Measurements from ENCODE around the gene ACOT6.

ACOT6 gene

GRCh38 chr14:73606271-73606670, 6.0 kb upstream of the ACOT6 start:
- H3K36me3 ChIP-seq, result no peaks in the 10 kb centered on the region
- H3K9ac ChIP-seq, result no peak overlapping the region
- H4K20me1 ChIP-seq, result no peaks in the 10 kb centered on the region
- no peak for TF ChIP-seq Cebpa-rat (IDR thresholded peaks at IDR 0.05)
- peaks cover 21% of the 10 kb centered on the region for H3K9me3 ChIP-seq
- peaks cover 4% of the 10 kb centered on the region; the same call in 1 of the 2 replicates for H3K27me3 ChIP-seq
- H3K27ac ChIP-seq, result no peak overlapping the region
- H3K4me2 ChIP-seq, result no peak overlapping the region
- no peaks in the 10 kb centered on the region for H3K4me1 ChIP-seq
- no peak overlapping the region for H3K4me3 ChIP-seq

- TF ChIP-seq Cebpa-rat (IDR thresholded peaks at IDR 0.05), result no peak
- peaks cover 4% of the 10 kb centered on the region; the same call in 1 of the 2 replicates for H3K4me1 ChIP-seq
- no peak overlapping the region for H3K4me2 ChIP-seq
- no peak overlapping the region for H3K27ac ChIP-seq
- H3K9me3 ChIP-seq, result peaks cover 21% of the 10 kb centered on the region
- H3K9ac ChIP-seq, result no peak overlapping the region
- H3K27me3 ChIP-seq, result peaks cover 14% of the 10 kb centered on the region
- no peaks in the 10 kb centered on the region for H4K20me1 ChIP-seq
- H3K36me3 ChIP-seq, result no peaks in the 10 kb centered on the region
- H3K4me3 ChIP-seq, result no peak overlapping the region
Observed at GRCh38 chr14:73607241-73607640, 5.1 kb upstream of the ACOT6 start.

- no peaks in the 10 kb centered on the region for H4K20me1 ChIP-seq
Observed at GRCh38 chr14:73610687-73611086, 1.6 kb upstream of the ACOT6 start.

GRCh38 chr14:73613046-73613383, 698 bp downstream of the ACOT6 start:
- peak overlapping the region; percentile 85 for H3K4me2 ChIP-seq
- no peak overlapping the region for H3K27ac ChIP-seq
- peak overlapping the region; percentile 51; the same call in 1 of the 2 replicates for H3K9ac ChIP-seq

More at GRCh38 chr14:73610687-73611086, 1.6 kb upstream of the ACOT6 start:
- Histone ChIP-seq H3K4me1 (peaks cover 6% of the 10 kb centered on the region; the same call in 1 of the 2 replicates), H3K4me3 (no peak overlapping the region), H3K9me3 (peaks cover 20% of the 10 kb centered on the region), H3K27me3 (peaks cover 34% of the 10 kb centered on the region), H3K9ac (no peak overlapping the region), H3K27ac (no peak overlapping the region), H3K4me2 (no peak overlapping the region), H3K36me3 (no peaks in the 10 kb centered on the region)
- TF ChIP-seq Cebpa-rat (IDR thresholded peaks at IDR 0.05), result no peak

GRCh38 chr14:73613419-73613963, 1.2 kb downstream of the ACOT6 start:
- Histone ChIP-seq H3K27me3 (peaks cover 34% of the 10 kb centered on the region), H3K36me3 (no peaks in the 10 kb centered on the region), H3K4me1 (peaks cover 6% of the 10 kb centered on the region; the same call in 1 of the 2 replicates), H3K9ac (no peak overlapping the region), H3K9me3 (peaks cover 4% of the 10 kb centered on the region; the same call in 1 of the 2 replicates), H4K20me1 (no peaks in the 10 kb centered on the region), H3K27ac (no peak overlapping the region), H3K4me3 (no peak overlapping the region), H3K4me2 (peak overlapping the region; percentile 85; the same call in 1 of the 2 replicates)
- no peak for TF ChIP-seq Cebpa-rat (IDR thresholded peaks at IDR 0.05)

More at GRCh38 chr14:73613046-73613383, 698 bp downstream of the ACOT6 start:
- Histone ChIP-seq H3K27me3 (peaks cover 34% of the 10 kb centered on the region), H3K4me3 (peak overlapping the region; percentile 73), H3K4me1 (peaks cover 6% of the 10 kb centered on the region; the same call in 1 of the 2 replicates), H4K20me1 (no peaks in the 10 kb centered on the region), H3K9me3 (peaks cover 4% of the 10 kb centered on the region; the same call in 1 of the 2 replicates), H3K36me3 (no peaks in the 10 kb centered on the region)
- no peak for TF ChIP-seq Cebpa-rat (IDR thresholded peaks at IDR 0.05)

GRCh38 chr14:73616831-73617230, 4.5 kb downstream of the ACOT6 start:
- no peak overlapping the region for H3K27ac ChIP-seq
- TF ChIP-seq Cebpa-rat (IDR thresholded peaks at IDR 0.05), result no peak
- H3K9me3 ChIP-seq, result no peaks in the 10 kb centered on the region
- H3K36me3 ChIP-seq, result no peaks in the 10 kb centered on the region
- no peak overlapping the region for H3K4me2 ChIP-seq
- peaks cover 24% of the 10 kb centered on the region for H3K27me3 ChIP-seq
- peaks cover 6% of the 10 kb centered on the region; the same call in 1 of the 2 replicates for H3K4me1 ChIP-seq
- H3K4me3 ChIP-seq, result no peak overlapping the region
- no peak overlapping the region for H3K9ac ChIP-seq
- H4K20me1 ChIP-seq, result no peaks in the 10 kb centered on the region

- Histone ChIP-seq H3K27me3 (no peaks in the 10 kb centered on the region), H4K20me1 (no peaks in the 10 kb centered on the region), H3K9ac (no peak overlapping the region), H3K9me3 (peaks cover 6% of the 10 kb centered on the region; the same call in 1 of the 2 replicates), H3K36me3 (no peaks in the 10 kb centered on the region), H3K4me2 (no peak overlapping the region), H3K4me1 (peaks cover 9% of the 10 kb centered on the region; the same call in 1 of the 2 replicates), H3K27ac (no peak overlapping the region), H3K4me3 (no peak overlapping the region)
- TF ChIP-seq Cebpa-rat (IDR thresholded peaks at IDR 0.05), result no peak
Observed at GRCh38 chr14:73619524-73619923, 7.2 kb downstream of the ACOT6 start.

GRCh38 chr14:73620268-73620667, 8.0 kb downstream of the ACOT6 start:
- TF ChIP-seq Cebpa-rat (IDR thresholded peaks at IDR 0.05), result no peak
- Histone ChIP-seq H3K36me3 (no peaks in the 10 kb centered on the region), H4K20me1 (no peaks in the 10 kb centered on the region), H3K27me3 (no peaks in the 10 kb centered on the region), H3K4me3 (no peak overlapping the region), H3K27ac (no peak overlapping the region), H3K4me1 (peaks cover 9% of the 10 kb centered on the region; the same call in 1 of the 2 replicates), H3K4me2 (no peak overlapping the region), H3K9ac (no peak overlapping the region), H3K9me3 (peaks cover 6% of the 10 kb centered on the region; the same call in 1 of the 2 replicates)

- Histone ChIP-seq H3K4me3 (no peak overlapping the region), H3K9me3 (peaks cover 6% of the 10 kb centered on the region; the same call in 1 of the 2 replicates), H3K36me3 (no peaks in the 10 kb centered on the region), H3K27ac (no peak overlapping the region), H3K27me3 (no peaks in the 10 kb centered on the region), H3K4me2 (peak overlapping the region; percentile 22), H4K20me1 (no peaks in the 10 kb centered on the region), H3K4me1 (peaks cover 9% of the 10 kb centered on the region; the same call in 1 of the 2 replicates), H3K9ac (no peak overlapping the region)
- TF ChIP-seq Cebpa-rat (IDR thresholded peaks at IDR 0.05), result no peak
Observed at GRCh38 chr14:73623504-73624054, 11.3 kb downstream of the ACOT6 start.

- no peaks in the 10 kb centered on the region for H4K20me1 ChIP-seq
- no peaks in the 10 kb centered on the region for H3K36me3 ChIP-seq
- no peak for TF ChIP-seq Cebpa-rat (IDR thresholded peaks at IDR 0.05)
- H3K27ac ChIP-seq, result no peak overlapping the region
- no peak overlapping the region for H3K9ac ChIP-seq
- no peak overlapping the region for H3K4me3 ChIP-seq
- H3K9me3 ChIP-seq, result peaks cover 6% of the 10 kb centered on the region; the same call in 1 of the 2 replicates
- H3K4me1 ChIP-seq, result peaks cover 9% of the 10 kb centered on the region; the same call in 1 of the 2 replicates
- no peaks in the 10 kb centered on the region for H3K27me3 ChIP-seq
- no peak overlapping the region for H3K4me2 ChIP-seq
Observed at GRCh38 chr14:73625706-73626105, 13.4 kb downstream of the ACOT6 start.
